ENCODE results near the gene PDP2. TPM values are rescaled to one million over a fixed set of nuclear protein-coding genes. Genes with fewer than 3 reads are reported as not detected.

The PDP2 gene
- total and polyA plus RNA-seq, 10 of the 15 experiments (the other 5 are each of a cell fraction or from before 2014, with no cell fraction given): 1.9 to 31.1 (median 6.2) TPM

DNA sequence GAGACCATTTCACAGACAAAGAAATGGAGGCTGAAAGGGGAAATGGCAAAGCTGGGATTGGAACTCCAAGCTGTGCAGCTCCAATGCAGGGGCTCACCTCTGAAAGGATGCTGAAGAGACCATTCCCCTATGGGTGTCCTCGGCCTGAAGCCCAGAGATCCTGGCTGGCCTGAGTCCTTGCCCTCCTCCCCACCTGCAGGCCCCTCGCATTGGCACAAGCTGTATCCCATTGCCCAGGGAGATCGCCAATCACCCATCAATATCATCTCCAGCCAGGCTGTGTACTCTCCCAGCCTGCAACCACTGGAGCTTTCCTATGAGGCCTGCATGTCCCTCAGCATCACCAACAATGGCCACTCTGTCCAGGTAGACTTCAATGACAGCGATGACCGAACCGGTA, 33.5 kb upstream of the PDP2 start:
- RAD21 ChIA-PET (ENCODE audit: unreplicated experiment): interaction anchor here (0.8 kb wide), 1 partner anchor 10 kb away, joined by 3 read pairs; no protein-coding TSS in a partner anchor
- H3K4me1 ChIP-seq (ENCODE audit: control insufficient read depth, insufficient read depth, low read length): peaks cover 5% of the 10 kb centered on the region; the same call in 1 of the 2 replicates
- no peaks in the 10 kb centered on the region for H3K9me3 ChIP-seq (replicated peaks; ENCODE audit: control insufficient read depth, insufficient read depth, low read length)
- intact Hi-C loops (cut with micrococcal nuclease; ENCODE audit: unreplicated experiment) (no loop called here), in situ Hi-C loops (cut with MboI) (no loop called here)
- H3K27me3 ChIP-seq (replicated peaks in 1 of 2; ENCODE audit: control insufficient read depth in 2 of 2, insufficient read depth in 2 of 2, low read length in 1 of 2): peaks cover 4 to 10% of the 10 kb centered on the region in 2 experiments; a peak in 3 of 4 replicates
- H3K4me3 ChIP-seq: no peak overlapping the region
- no peak overlapping the region for H2AFZ ChIP-seq (ENCODE audit: control insufficient read depth, low read depth, low read length)
- no peaks in the 10 kb centered on the region for H3K79me2 ChIP-seq (ENCODE audit: control insufficient read depth, insufficient read depth, low read length)
- no peak for DNase-seq (ENCODE audit: low read depth, low spot score)
- no peaks in the 10 kb centered on the region for H4K20me1 ChIP-seq (ENCODE audit: control insufficient read depth, insufficient read depth)
- no peak overlapping the region for H3K9ac ChIP-seq (ENCODE audit: control insufficient read depth, insufficient read depth, low read length)
- H3K4me2 ChIP-seq (ENCODE audit: control insufficient read depth, insufficient read depth): no peak overlapping the region
- TF ChIP-seq ETV6 (conservative IDR thresholded peaks at IDR 0.05 in 1 of 2, IDR thresholded peaks at IDR 0.05 in 1 of 2; ENCODE audit: borderline replicate concordance in 1 of 2, low read depth in 1 of 2) (no peak), BHLHE40 (IDR thresholded peaks at IDR 0.05; ENCODE audit: borderline replicate concordance in 1 of 2, low read depth in 2 of 2, low read length in 1 of 2) (no peak), CREM (IDR thresholded peaks at IDR 0.05; ENCODE audit: low read depth) (no peak), ZZZ3 (IDR thresholded peaks at IDR 0.05; ENCODE audit: control insufficient read depth, insufficient read length, low read depth) (no peak), GATAD2B (conservative IDR thresholded peaks at IDR 0.05; ENCODE audit: low read depth) (no peak), SMAD5 (IDR thresholded peaks at IDR 0.05; ENCODE audit: low read depth) (no peak), POLR2AphosphoS2 (IDR thresholded peaks at IDR 0.05; ENCODE audit: low read depth, low read length) (no peak)
- TF ChIP-seq, protein P1, sequence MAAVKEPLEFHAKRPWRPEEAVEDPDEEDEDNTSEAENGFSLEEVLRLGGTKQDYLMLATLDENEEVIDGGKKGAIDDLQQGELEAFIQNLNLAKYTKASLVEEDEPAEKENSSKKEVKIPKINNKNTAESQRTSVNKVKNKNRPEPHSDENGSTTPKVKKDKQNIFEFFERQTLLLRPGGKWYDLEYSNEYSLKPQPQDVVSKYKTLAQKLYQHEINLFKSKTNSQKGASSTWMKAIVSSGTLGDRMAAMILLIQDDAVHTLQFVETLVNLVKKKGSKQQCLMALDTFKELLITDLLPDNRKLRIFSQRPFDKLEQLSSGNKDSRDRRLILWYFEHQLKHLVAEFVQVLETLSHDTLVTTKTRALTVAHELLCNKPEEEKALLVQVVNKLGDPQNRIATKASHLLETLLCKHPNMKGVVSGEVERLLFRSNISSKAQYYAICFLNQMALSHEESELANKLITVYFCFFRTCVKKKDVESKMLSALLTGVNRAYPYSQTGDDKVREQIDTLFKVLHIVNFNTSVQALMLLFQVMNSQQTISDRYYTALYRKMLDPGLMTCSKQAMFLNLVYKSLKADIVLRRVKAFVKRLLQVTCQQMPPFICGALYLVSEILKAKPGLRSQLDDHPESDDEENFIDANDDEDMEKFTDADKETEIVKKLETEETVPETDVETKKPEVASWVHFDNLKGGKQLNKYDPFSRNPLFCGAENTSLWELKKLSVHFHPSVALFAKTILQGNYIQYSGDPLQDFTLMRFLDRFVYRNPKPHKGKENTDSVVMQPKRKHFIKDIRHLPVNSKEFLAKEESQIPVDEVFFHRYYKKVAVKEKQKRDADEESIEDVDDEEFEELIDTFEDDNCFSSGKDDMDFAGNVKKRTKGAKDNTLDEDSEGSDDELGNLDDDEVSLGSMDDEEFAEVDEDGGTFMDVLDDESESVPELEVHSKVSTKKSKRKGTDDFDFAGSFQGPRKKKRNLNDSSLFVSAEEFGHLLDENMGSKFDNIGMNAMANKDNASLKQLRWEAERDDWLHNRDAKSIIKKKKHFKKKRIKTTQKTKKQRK (IDR thresholded peaks at IDR 0.05; ENCODE audit: low read depth, low read length): no peak
- TF ChIP-seq, protein P2, sequence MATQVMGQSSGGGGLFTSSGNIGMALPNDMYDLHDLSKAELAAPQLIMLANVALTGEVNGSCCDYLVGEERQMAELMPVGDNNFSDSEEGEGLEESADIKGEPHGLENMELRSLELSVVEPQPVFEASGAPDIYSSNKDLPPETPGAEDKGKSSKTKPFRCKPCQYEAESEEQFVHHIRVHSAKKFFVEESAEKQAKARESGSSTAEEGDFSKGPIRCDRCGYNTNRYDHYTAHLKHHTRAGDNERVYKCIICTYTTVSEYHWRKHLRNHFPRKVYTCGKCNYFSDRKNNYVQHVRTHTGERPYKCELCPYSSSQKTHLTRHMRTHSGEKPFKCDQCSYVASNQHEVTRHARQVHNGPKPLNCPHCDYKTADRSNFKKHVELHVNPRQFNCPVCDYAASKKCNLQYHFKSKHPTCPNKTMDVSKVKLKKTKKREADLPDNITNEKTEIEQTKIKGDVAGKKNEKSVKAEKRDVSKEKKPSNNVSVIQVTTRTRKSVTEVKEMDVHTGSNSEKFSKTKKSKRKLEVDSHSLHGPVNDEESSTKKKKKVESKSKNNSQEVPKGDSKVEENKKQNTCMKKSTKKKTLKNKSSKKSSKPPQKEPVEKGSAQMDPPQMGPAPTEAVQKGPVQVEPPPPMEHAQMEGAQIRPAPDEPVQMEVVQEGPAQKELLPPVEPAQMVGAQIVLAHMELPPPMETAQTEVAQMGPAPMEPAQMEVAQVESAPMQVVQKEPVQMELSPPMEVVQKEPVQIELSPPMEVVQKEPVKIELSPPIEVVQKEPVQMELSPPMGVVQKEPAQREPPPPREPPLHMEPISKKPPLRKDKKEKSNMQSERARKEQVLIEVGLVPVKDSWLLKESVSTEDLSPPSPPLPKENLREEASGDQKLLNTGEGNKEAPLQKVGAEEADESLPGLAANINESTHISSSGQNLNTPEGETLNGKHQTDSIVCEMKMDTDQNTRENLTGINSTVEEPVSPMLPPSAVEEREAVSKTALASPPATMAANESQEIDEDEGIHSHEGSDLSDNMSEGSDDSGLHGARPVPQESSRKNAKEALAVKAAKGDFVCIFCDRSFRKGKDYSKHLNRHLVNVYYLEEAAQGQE (IDR thresholded peaks at IDR 0.05; ENCODE audit: low read depth, low read length): no peak
- H3K36me3 ChIP-seq (ENCODE audit: control insufficient read depth in 2 of 2, insufficient read depth in 2 of 2, low read length in 1 of 2): no peaks in the 10 kb centered on the region
- POLR2A ChIA-PET: interaction anchor here (0.6 kb wide), 1 partner anchor 22 kb away, joined by 4 read pairs; no protein-coding TSS in a partner anchor
- no peak for ATAC-seq
- H3K27ac ChIP-seq (ENCODE audit: control insufficient read depth, insufficient read depth): no peak overlapping the region
- no peak for FAIRE-seq
- CTCF ChIA-PET: interaction anchor here (0.6 to 10.4 kb wide), 6 partner anchors 14 to 1261 kb away, joined by 3 to 73 read pairs (median 4); partner anchors contain the start of gene NAE1
- BruUV-seq (replicated peaks): no TSS peak
- SMC1A ChIA-PET (ENCODE audit: uncharacterized antibody, unreplicated experiment): interaction anchor here (1.0 to 1.4 kb wide), 2 partner anchors 11 to 15 kb away, joined by 3 to 8 read pairs; partner anchors contain the start of gene NAE1
- 66% methylated on average over 6 of the region's 6 CpGs for WGBS (ENCODE audit: insufficient coverage, insufficient replicate concordance, low lambda C conversion rate, missing lambda C conversion rate)

Data from GM12878 (cell line).